ENCODE results near the gene IFITM10. TPM values are rescaled to one million over a fixed set of nuclear protein-coding genes. Genes with fewer than 3 reads are reported as not detected.

The IFITM10 gene
- total RNA-seq, 1 experiment from 2014 or later = 2.9 TPM

- DNase-seq (ENCODE audit: low spot score) = no peak
Measured at GRCh38 chr11:1740786-1741530, 9.4 kb downstream of the IFITM10 start.

- no peak for DNase-seq (ENCODE audit: low spot score)
Measured at GRCh38 chr11:1739576-1739975, 10.8 kb downstream of the IFITM10 start.

- DNase-seq (ENCODE audit: low spot score) = no peak
Measured at GRCh38 chr11:1738380-1738779, 12.0 kb downstream of the IFITM10 start.

GRCh38 chr11:1737080-1737757 lies 13.2 kb downstream of the IFITM10 start:
- DNase-seq (ENCODE audit: low spot score) = no peak

DNA sequence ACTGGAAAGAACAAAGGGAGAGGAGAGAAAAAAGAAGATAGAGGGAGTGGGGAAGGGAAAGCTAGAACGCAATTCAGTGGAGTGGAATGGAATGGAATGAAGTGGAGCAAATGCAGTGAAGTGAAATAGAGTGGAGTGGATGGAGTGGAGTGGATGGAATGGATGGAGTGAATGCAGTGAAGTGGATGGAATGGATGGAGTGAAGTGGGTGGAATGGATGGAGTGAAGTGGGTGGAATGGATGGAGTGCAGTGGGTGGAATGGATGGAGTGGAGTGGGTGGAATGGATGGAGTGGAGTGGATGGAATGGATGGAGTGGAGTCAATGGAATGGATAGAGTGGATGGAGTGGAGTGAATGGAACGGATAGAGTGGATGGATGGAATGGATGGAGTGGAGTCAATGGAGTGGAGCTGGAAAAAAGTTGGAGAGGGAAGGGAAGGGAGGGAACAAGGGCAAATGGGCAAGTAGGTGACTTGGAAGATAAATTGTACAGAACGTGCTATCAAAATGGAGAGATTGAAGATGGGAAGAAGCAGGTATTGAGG lies 13.9 kb downstream of the IFITM10 start:
- peak; percentile 41 for DNase-seq (ENCODE audit: low spot score)

DNA sequence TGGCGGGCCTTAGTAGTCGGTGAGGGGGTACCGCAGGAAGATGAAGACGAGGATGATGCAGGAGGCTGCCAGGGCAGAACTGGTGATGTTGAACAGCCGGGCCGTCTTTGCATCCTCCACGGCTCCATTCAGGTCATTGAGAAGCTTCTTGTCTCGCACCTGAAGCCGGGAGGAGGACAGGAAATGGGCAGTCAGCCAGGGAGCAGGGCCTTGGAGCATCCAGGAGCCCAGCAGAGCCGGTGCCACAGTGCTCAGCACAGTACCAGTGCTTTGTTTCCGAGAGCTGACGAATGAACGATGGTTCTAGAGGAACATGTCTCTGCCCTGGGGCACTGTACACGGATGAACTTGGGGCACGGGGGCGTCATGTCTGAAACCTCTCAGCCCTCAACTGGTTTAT lies 15.1 kb downstream of the IFITM10 start:
- no peak for DNase-seq (ENCODE audit: low spot score)

GRCh38 chr11:1734641-1735081 lies 15.7 kb downstream of the IFITM10 start:
- no peak for DNase-seq (ENCODE audit: low spot score)

GRCh38 chr11:1733716-1734640 lies 16.4 kb downstream of the IFITM10 start:
- no peak for DNase-seq (ENCODE audit: low spot score)

DNA sequence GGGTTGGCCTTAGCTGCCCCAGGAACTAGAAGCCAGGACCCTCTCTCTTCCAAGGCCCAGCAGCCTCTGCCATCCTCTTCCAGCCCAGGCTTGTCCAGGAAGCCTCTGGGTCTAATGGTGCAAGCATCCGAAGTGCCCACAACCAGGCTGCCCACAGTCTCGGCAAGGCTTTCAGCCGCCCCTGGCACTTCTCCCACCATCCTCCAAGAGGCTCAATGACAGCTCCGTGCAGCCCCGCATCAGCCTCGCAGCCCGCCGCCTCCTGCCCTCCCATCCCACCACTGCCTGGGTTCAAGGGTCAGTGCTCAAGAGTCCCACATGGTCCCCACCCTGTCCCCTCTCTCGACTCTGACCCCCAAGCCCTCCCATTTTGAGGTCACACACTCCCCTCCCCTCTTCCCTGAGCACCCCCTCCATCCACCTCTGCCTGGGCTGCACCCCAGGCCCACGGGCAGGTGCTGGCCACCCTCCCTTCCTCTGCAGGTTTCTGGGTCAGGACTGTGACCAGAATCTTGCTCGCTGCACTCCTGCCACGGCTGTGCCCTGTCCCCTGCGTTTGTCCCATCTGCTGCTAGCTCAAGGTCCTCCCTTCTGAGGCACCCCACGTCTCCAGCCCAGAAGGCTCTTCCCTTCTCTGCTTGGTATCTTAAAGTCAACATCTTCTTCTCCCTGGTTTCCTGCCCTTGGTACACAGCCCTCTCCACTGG lies 17.2 kb downstream of the IFITM10 start:
- no peak for DNase-seq (ENCODE audit: low spot score)

GRCh38 chr11:1732418-1733008 lies 17.9 kb downstream of the IFITM10 start:
- DNase-seq (ENCODE audit: low spot score) = no peak

- DNase-seq (ENCODE audit: low spot score) = no peak
Measured at GRCh38 chr11:1731451-1732059, 18.8 kb downstream of the IFITM10 start.

DNA sequence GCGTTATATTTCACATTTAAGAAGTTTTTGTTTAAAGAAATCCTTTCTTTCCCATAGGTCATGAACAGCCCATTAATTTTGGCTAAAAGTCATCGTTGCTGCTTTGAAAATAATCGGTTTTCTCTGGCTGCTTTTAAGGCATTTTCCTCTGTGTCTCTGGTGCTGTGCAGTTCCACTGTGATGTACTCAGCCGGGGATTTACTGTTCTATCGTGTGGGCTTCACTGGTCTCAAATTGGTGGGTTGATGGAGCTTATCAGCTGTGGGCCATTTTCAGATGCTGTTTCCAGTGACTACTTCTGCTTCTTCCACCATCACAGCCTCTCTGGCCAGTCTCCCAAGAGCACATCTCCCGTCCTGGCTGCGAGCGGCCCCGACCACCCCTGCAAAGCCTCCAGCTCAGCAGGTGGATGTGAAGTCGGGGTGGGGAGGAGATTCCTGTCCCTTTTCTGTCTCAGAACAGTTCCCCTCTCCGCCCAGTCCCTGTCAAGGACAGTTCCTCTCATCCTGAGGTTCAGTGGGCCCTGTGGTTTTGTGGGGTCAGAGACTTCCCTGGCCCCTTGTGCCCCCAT lies 20.3 kb downstream of the IFITM10 start:
- no peak for DNase-seq (ENCODE audit: low spot score)

- DNase-seq (ENCODE audit: low spot score) = no peak
Measured at GRCh38 chr11:1729692-1730011, 20.7 kb downstream of the IFITM10 start.

GRCh38 chr11:1728931-1729691 lies 21.3 kb downstream of the IFITM10 start:
- no peak for DNase-seq (ENCODE audit: low spot score)

- DNase-seq (ENCODE audit: low spot score) = no peak
Measured at GRCh38 chr11:1728301-1728700, 22.1 kb downstream of the IFITM10 start.

DNA sequence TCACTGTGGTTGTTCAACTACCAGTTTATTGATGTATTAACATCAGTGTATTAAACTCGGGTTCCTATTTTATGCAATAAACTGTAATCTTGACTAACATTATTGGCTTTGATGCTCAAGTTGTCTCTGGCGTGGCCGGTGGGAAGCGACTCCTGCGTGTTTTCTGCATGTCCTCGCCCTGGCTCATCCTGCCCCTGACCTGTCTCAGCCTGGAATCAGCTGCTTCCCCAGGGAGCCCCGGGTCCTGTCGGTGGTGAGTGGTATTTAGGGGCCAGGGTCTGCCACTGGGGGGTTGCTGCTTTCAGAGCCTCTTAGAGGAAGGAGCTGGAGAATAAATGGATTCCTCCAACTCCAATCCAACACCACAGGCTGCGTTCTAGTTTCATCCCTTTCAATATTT lies 22.5 kb downstream of the IFITM10 start:
- DNase-seq (ENCODE audit: low spot score) = no peak

GRCh38 chr11:1727096-1727690 lies 23.2 kb downstream of the IFITM10 start:
- DNase-seq (ENCODE audit: low spot score) = no peak

DNA sequence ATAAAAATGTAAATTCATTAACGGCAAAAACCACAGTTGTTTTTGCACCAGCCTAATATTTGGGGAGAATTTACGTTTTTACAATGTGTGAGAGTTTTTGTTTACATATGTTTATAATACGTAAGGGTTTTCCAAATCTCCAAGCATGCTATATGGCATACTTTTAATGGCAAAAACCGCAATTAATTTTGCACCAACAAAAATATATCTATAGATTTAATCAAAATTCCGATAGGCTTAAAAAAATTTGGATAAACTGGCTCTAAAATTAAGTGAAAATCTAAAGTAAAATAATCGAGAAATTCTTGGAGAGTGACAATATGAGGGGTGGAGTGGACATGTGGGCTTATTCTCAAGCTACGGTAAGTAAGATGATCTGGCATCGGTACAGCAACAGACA lies 30.6 kb downstream of the IFITM10 start:
- no peak for DNase-seq (ENCODE audit: low spot score)

DNA sequence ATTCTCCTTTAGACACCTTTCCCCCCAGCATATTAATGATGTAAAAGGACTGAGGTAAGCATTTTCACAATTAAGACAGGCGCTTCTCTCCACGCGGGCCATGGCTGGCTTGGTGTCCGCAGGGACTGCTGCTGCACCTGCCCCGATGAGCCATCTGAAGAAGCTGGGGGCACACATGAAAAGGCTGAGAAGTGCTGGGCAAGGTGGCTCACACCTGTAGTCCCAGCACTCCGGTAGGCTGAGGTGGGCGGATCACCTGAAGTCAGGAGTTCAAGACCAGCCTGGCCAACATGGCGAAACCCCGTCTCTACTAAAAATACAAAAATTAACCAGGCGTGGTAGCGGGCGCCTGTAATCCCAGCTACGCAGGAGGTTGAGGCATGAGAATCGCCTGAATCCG lies 32.1 kb downstream of the IFITM10 start:
- DNase-seq (ENCODE audit: low spot score) = no peak
